ENCODE data around the gene SWSAP1.
"Not testable (repeated sequence)": the region's sequence is repeated elsewhere in the genome, so short reads cannot be mapped to it uniquely, and the experiment has no call there.

SWSAP1 gene

GRCh38 chr19:11374433-11375142 lies at the start of gene SWSAP1:
TSS of gene SWSAP1 (plus strand) at chr19:11374666. CDS start at chr19:11374681, 15 bp downstream.
- DNase-seq (ENCODE audit: low read depth in 3 of 3, low spot score in 1 of 3) = peak; percentile 89 to 94 (median 91)

GRCh38 chr19:11324748-11325389 lies 49.6 kb upstream of the SWSAP1 start:
- DNase-seq (ENCODE audit: low read depth in 3 of 3, low spot score in 1 of 3) = no peak

- DNase-seq (ENCODE audit: low read depth in 3 of 3, low spot score in 1 of 3) = no peak
Observed at GRCh38 chr19:11325544-11325943, 48.9 kb upstream of the SWSAP1 start.

GRCh38 chr19:11330127-11330526 lies 44.3 kb upstream of the SWSAP1 start:
- no peak for DNase-seq (ENCODE audit: low read depth in 3 of 3, low spot score in 1 of 3)

GRCh38 chr19:11331502-11331901 lies 43.0 kb upstream of the SWSAP1 start:
- no peak for DNase-seq (ENCODE audit: low read depth in 3 of 3, low spot score in 1 of 3)

GRCh38 chr19:11332822-11333221 lies 41.6 kb upstream of the SWSAP1 start:
- DNase-seq (ENCODE audit: low read depth in 3 of 3, low spot score in 1 of 3) = no peak

GRCh38 chr19:11333838-11334237 lies 40.6 kb upstream of the SWSAP1 start:
- DNase-seq (ENCODE audit: low read depth in 3 of 3, low spot score in 1 of 3) = not testable (repeated sequence)

- no peak for DNase-seq (ENCODE audit: low read depth in 3 of 3, low spot score in 1 of 3)
Observed at GRCh38 chr19:11335449-11336146, 38.9 kb upstream of the SWSAP1 start.

- DNase-seq (ENCODE audit: low read depth in 3 of 3, low spot score in 1 of 3) = no peak
Observed at GRCh38 chr19:11337080-11337479, 37.4 kb upstream of the SWSAP1 start.

GRCh38 chr19:11338121-11338520 lies 36.3 kb upstream of the SWSAP1 start:
- DNase-seq (ENCODE audit: low read depth in 3 of 3, low spot score in 1 of 3) = no peak

- DNase-seq (ENCODE audit: low read depth in 3 of 3, low spot score in 1 of 3) = no peak
Observed at GRCh38 chr19:11338569-11339253, 35.8 kb upstream of the SWSAP1 start.

GRCh38 chr19:11339254-11340098 lies 35.0 kb upstream of the SWSAP1 start, which contains the start of gene RAB3D:
TSS of gene RAB3D (minus strand) at chr19:11339657. CDS start at chr19:11337399, 2,258 bp downstream.
- DNase-seq (ENCODE audit: low read depth in 3 of 3, low spot score in 1 of 3) = peak; percentile 21 to 72 (median 55)

GRCh38 chr19:11340099-11340467 lies 34.4 kb upstream of the SWSAP1 start:
- not testable (repeated sequence) for DNase-seq (ENCODE audit: low read depth in 3 of 3, low spot score in 1 of 3)

- no peak for DNase-seq (ENCODE audit: low read depth in 3 of 3, low spot score in 1 of 3)
Observed at GRCh38 chr19:11342429-11342828, 32.0 kb upstream of the SWSAP1 start.

- no peak for DNase-seq (ENCODE audit: low read depth in 3 of 3, low spot score in 1 of 3)
Observed at GRCh38 chr19:11345122-11345803, 29.2 kb upstream of the SWSAP1 start.

- peak; percentile 94 to 96 (median 94) for DNase-seq (ENCODE audit: low read depth in 3 of 3, low spot score in 1 of 3)
Observed at GRCh38 chr19:11346104-11346940, 28.1 kb upstream of the SWSAP1 start, which contains the start of the genes CCDC159 and TMEM205. TSS of gene CCDC159 (plus strand) at chr19:11346519. CDS start at chr19:11346607, 88 bp downstream. TSS of gene TMEM205 (minus strand) at chr19:11346268. CDS start at chr19:11345619, 649 bp downstream.

GRCh38 chr19:11347546-11348039 lies 26.9 kb upstream of the SWSAP1 start:
- no peak for DNase-seq (ENCODE audit: low read depth in 3 of 3, low spot score in 1 of 3)

- DNase-seq (ENCODE audit: low read depth in 3 of 3, low spot score in 1 of 3) = no peak
Observed at GRCh38 chr19:11349171-11349570, 25.3 kb upstream of the SWSAP1 start.

GRCh38 chr19:11354102-11354501 lies 20.4 kb upstream of the SWSAP1 start:
- not testable (repeated sequence) for DNase-seq (ENCODE audit: low read depth in 3 of 3, low spot score in 1 of 3)

Measured in stimulated activated CD4-positive, alpha-beta T cell treated with anti-CD3 and anti-CD28 coated beads, TNF-alpha, amount 100 ng/mL, for 1 hour (primary cell).